T-helper 1 cell treated with Interleukin-12 subunit alpha and Interleukin-12 subunit beta and Interleukin-4 antibody, amounts not matched to agents 30 μg/mL and 1 μg/mL, for 36 hours (primary cell): ENCODE data around the gene CIBAR2.

Source experiments
- H3K27ac Mint-ChIP-seq: one replicate; pipeline ENCODE4 v1.8.0; 2021; ENCODE audit warnings: mild to moderate bottlenecking, mixed read lengths
- H3K27me3 Mint-ChIP-seq: one replicate; pipeline ENCODE4 v1.8.0; 2021; ENCODE audit warnings: low read depth, mixed read lengths
- H3K36me3 Mint-ChIP-seq: one replicate; pipeline ENCODE4 v1.8.0; 2021; ENCODE audit warnings: low read depth, mixed read lengths
- H3K4me1 Mint-ChIP-seq: one replicate; pipeline ENCODE4 v1.8.0; 2021; ENCODE audit warnings: low read depth, mixed read lengths
- H3K4me3 Mint-ChIP-seq: one replicate; pipeline ENCODE4 v1.8.0; 2021; ENCODE audit warnings: mild to moderate bottlenecking, moderate library complexity, mixed read lengths
- H3K9me3 Mint-ChIP-seq: one replicate; pipeline ENCODE4 v1.8.0; 2021; ENCODE audit warnings: mixed read lengths

The CIBAR2 gene

DNA sequence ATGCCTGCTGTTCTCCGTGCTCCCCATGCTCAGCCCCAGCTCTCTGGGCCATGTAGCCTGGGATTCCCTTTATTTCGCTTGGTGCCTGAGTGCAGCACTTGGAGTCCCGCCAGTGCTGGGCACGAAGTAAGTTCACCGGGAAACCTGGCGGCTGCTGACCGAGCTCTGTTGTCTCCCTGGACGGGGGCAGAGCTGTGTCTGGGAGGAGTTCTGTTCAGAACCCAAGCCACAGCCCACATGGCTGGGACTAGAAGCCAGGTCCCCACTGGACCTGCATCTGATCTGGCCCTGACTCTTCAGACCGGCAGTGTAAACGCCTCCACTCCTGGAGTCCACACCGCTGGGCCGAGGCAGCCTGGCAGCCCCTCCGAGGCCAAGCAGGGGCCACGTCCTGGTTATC, 37.5 kb upstream of the CIBAR2 start:
- no peaks in the 10 kb centered on the region for H3K4me1 Mint-ChIP-seq
- H3K4me3 Mint-ChIP-seq, result no peak overlapping the region
- H3K27ac Mint-ChIP-seq, result no peak overlapping the region

GRCh38 chr16:85148931-85149330, 36.7 kb upstream of the CIBAR2 start:
- Mint-ChIP-seq H3K27me3 (no peaks in the 10 kb centered on the region), H3K27ac (no peak overlapping the region), H3K36me3 (no peaks in the 10 kb centered on the region)

More for the DNA sequence above, 37.5 kb upstream of the CIBAR2 start:
- Mint-ChIP-seq H3K27me3 (no peaks in the 10 kb centered on the region), H3K36me3 (no peaks in the 10 kb centered on the region), H3K9me3 (no peaks in the 10 kb centered on the region)

DNA sequence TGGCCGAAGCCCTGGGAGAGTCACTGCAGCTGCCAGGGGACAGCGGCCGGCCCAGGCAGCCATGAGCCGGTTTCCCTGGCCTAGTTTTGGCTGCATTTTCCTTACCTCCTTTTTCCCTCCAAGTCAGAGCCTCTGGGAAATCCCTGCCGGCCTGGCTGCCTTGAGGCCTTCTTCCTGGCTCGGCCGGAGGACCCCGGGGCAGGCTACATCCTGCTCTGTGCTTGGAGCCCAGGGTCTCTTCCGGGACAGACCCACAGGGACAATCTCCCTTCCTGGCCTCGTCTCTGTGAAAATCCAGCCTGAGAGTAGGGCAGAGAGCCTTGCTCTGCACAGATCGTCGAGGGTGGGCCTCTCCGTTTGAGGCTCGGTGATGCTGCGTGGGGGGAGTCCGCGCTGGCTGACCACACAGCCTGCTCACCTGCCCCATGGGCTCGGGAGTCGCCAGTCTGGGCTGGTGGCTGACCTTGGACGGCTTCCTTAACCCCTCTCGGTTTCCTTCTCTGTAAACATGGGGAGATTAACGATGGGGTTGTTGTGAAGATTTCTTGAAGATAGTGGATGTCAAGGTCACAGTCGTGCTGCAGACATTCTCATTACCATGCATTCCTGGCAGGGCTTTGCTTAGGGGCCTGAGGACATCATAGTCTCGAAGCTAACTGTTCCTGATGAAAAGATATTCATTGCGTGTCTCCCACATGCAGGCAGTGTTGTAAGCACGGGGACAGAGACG, 34.8 kb upstream of the CIBAR2 start:
- Mint-ChIP-seq H3K27me3 (no peaks in the 10 kb centered on the region), H3K36me3 (no peaks in the 10 kb centered on the region), H3K27ac (no peak overlapping the region), H3K9me3 (no peaks in the 10 kb centered on the region), H3K4me3 (no peak overlapping the region), H3K4me1 (no peaks in the 10 kb centered on the region)

More at GRCh38 chr16:85148931-85149330, 36.7 kb upstream of the CIBAR2 start:
- Mint-ChIP-seq H3K9me3 (no peaks in the 10 kb centered on the region), H3K4me1 (no peaks in the 10 kb centered on the region), H3K4me3 (no peak overlapping the region)

DNA sequence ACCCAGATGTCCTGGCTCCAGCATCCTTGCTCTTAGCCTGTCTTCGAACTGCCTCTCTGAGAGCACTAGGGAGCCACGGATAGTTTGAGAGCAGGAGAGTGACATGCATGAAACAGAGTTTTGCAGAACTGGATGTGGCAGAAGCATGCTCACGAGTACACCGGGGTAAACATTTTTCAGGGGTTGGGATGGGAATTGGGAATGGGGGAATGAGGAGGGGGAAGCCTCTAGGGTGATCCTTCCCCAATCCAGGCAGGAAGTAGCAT, 34.2 kb upstream of the CIBAR2 start:
- no peaks in the 10 kb centered on the region for H3K36me3 Mint-ChIP-seq
- H3K4me3 Mint-ChIP-seq, result no peak overlapping the region
- H3K9me3 Mint-ChIP-seq, result no peaks in the 10 kb centered on the region
- no peaks in the 10 kb centered on the region for H3K27me3 Mint-ChIP-seq
- no peaks in the 10 kb centered on the region for H3K4me1 Mint-ChIP-seq
- H3K27ac Mint-ChIP-seq, result no peak overlapping the region

DNA sequence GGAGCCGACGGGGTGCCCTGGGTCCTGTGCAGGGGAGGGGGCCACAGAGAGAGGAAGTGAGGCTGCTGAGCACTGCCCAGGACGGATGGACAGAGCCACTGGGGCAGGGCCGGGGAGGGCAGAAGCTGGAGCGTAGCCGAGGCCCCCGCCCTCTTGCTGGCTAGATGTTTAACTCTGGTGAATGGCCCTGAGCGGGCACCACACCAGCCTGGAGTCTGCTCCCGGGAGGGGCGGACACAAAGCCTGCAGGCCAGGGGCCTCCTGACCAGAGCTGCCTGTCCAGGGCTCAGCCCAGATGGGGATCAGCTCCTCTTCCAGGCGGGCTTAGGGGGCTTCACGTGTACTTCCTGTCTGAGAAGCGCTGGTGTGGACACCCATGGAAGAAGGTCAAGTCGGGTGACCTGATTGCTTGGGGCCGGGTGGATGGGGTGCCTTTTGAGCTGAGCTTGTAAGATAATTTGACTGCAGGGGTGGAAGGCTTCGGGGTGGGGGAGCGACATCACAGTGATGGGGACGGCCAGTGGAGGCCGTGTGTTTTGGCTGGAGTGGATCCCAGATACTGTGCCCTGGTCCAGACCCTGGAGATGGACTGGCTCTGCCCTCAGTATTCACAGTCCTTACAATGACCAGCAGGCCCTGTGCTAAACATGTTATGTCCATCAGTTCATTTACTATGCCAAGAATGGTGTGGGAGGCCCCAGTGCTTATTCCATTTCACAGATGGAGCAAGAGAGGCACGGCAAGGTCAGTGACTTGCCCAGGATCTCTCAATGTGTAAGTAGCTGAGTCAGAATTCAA, 33.7 kb upstream of the CIBAR2 start:
- H3K27me3 Mint-ChIP-seq, result no peaks in the 10 kb centered on the region
- no peaks in the 10 kb centered on the region for H3K4me1 Mint-ChIP-seq
- no peak overlapping the region for H3K4me3 Mint-ChIP-seq
- H3K27ac Mint-ChIP-seq, result no peak overlapping the region
- no peaks in the 10 kb centered on the region for H3K9me3 Mint-ChIP-seq
- H3K36me3 Mint-ChIP-seq, result no peaks in the 10 kb centered on the region

DNA sequence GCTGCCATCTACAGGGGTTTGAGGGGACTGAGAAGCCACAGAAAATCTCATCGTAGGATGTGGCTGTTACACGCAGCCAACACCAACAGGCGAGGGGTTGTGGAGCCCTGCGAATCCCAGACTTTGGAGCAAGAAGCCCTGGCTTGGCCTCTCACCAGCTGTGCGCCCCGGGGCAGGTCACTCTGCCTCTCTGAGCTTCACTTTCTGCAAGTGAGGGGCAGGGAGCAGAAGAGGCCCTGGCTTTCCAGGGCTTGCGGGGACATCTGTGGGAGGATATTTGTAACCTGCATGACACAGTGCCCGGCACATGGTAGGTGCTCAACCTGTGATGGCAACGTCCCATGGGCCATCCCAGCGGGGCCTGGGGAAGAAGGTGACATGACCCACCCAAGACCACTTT, 32.9 kb upstream of the CIBAR2 start:
- no peak overlapping the region for H3K27ac Mint-ChIP-seq
- H3K36me3 Mint-ChIP-seq, result no peaks in the 10 kb centered on the region
- H3K4me1 Mint-ChIP-seq, result no peaks in the 10 kb centered on the region
- no peaks in the 10 kb centered on the region for H3K27me3 Mint-ChIP-seq
- H3K9me3 Mint-ChIP-seq, result no peaks in the 10 kb centered on the region
- no peak overlapping the region for H3K4me3 Mint-ChIP-seq

- no peaks in the 10 kb centered on the region for H3K9me3 Mint-ChIP-seq
- no peak overlapping the region for H3K27ac Mint-ChIP-seq
- peaks cover 6% of the 10 kb centered on the region for H3K27me3 Mint-ChIP-seq
- H3K36me3 Mint-ChIP-seq, result no peaks in the 10 kb centered on the region
- H3K4me1 Mint-ChIP-seq, result no peaks in the 10 kb centered on the region
- H3K4me3 Mint-ChIP-seq, result no peak overlapping the region
Observed at GRCh38 chr16:85144026-85144915, 32.0 kb upstream of the CIBAR2 start.

DNA sequence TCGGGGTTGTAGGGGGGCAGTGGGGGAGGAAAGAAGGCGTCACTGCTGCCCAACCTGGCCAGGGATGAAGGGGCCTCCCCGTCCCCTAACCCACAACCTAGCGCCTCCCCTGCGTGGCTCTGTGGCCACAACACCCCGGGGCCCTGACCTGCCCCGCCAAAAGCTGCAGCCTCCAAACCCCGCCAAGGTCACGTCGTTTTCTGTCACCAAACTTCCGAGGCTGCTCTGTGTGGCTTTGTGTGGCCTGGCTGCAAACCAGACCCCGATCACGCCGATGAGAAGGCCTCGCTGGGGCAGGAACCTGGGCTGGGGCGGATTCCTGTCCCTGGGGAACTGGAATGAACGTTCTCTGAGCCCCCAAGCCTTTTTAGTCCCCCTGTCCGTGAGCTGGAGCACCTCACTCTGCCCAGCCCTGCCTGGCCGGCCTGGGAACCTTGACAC, 30.5 kb upstream of the CIBAR2 start:
- Mint-ChIP-seq H3K36me3 (no peaks in the 10 kb centered on the region), H3K9me3 (no peaks in the 10 kb centered on the region), H3K4me3 (no peak overlapping the region), H3K27me3 (peaks cover 19% of the 10 kb centered on the region), H3K27ac (no peak overlapping the region), H3K4me1 (no peaks in the 10 kb centered on the region)

DNA sequence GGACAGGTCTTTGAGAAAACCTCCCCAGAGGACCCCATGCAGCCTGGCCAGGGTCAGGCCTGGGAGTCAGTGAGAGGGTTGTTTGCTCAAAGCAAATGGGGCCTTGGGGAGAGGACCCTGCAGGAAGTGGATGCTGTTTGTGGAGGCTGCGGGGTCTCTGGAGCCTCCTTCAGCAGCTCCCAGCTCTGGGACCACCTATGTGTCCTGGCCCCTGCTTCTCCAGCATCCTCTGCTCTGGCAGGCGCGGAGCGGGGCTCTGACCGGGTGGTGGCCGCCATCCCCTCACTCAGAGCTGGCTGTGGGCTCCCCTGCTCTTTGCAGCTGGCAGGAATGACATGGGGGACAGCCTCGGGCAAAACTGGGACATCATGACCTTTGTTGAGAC, 29.8 kb upstream of the CIBAR2 start:
- Mint-ChIP-seq H3K36me3 (no peaks in the 10 kb centered on the region), H3K4me1 (peaks cover 2% of the 10 kb centered on the region), H3K27me3 (peaks cover 22% of the 10 kb centered on the region), H3K9me3 (no peaks in the 10 kb centered on the region), H3K4me3 (no peak overlapping the region), H3K27ac (no peak overlapping the region)

DNA sequence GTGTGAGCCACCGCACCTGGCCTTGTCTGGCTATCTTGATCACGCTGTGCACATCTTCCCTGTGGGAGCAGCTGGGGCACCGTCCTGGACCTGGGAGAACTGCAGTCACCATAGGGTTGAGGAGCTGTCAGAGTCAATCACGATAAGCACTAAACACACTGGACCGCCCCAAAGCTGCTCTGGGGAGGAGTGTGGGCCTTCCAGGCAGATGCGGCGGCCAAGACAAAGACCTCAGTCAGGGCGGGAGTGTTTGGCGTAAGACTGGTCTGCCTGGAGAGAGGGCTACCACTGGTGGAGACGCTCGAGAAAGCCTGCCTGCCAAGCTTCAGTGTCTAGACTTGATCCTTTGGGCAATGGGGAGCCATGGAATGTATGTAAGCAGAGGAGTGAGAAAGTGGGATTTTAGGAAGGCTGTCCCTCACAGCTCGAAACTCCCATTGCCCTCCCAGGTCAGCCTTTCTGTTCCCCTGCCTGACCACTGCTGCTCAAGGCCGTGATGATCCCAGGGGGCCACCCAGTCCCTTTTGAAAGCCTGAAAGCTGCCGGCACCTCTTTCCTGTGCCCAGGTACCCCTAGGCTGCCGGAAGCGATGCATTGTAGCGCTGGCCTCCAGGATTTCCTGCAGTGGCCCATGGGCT, 29.3 kb upstream of the CIBAR2 start:
- Mint-ChIP-seq H3K4me1 (peaks cover 2% of the 10 kb centered on the region), H3K9me3 (no peaks in the 10 kb centered on the region), H3K4me3 (no peak overlapping the region), H3K36me3 (no peaks in the 10 kb centered on the region), H3K27ac (no peak overlapping the region), H3K27me3 (peaks cover 26% of the 10 kb centered on the region)

- Mint-ChIP-seq H3K4me1 (peaks cover 2% of the 10 kb centered on the region), H3K4me3 (no peak overlapping the region), H3K27ac (no peak overlapping the region), H3K27me3 (peaks cover 34% of the 10 kb centered on the region), H3K9me3 (no peaks in the 10 kb centered on the region), H3K36me3 (no peaks in the 10 kb centered on the region)
Observed at GRCh38 chr16:85140455-85141012, 28.3 kb upstream of the CIBAR2 start.

- no peak overlapping the region for H3K4me3 Mint-ChIP-seq
- H3K27me3 Mint-ChIP-seq, result peaks cover 34% of the 10 kb centered on the region
- H3K27ac Mint-ChIP-seq, result no peak overlapping the region
- H3K4me1 Mint-ChIP-seq, result peaks cover 2% of the 10 kb centered on the region
- H3K36me3 Mint-ChIP-seq, result no peaks in the 10 kb centered on the region
- no peaks in the 10 kb centered on the region for H3K9me3 Mint-ChIP-seq
Observed at GRCh38 chr16:85139881-85140339, 27.6 kb upstream of the CIBAR2 start.

DNA sequence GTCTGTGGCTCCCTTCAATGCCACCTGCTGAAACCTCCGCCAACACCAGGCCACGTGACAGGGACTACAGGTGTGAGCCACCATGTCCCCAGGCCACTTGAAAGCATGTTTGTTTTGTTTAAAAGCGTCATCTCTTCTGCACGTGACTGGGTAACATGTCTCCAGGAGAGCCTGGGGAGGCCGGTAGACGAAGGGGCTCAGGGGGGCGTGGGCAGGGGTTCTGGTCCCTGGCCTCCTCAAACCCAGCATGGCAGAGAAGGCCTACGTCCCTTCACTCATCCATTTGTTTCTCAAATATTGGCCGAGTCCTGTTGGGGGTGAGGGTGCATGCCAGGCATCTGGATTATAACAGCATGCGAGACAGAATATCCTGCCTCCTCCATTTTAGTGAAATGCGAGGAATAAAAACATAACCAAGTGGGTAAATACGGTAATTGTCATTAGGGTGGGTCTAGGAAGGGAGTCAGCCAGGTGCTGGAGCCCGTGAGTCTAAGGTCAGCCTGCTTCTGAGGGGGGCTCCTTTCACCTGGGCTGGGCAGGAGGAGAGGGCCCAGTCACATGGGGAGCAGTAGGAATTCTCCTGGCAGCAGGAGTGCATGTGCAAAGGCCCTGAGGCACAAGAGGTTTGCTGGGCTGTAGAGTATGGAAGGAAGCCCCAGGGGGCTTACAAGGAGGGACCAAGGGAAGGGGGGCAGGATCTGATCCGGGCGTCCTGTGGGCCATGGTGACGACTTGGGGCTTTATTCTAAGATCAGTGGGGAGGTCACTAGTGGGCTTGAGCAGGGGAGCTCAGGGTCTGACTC, 26.8 kb upstream of the CIBAR2 start:
- Mint-ChIP-seq H3K36me3 (no peaks in the 10 kb centered on the region), H3K9me3 (no peaks in the 10 kb centered on the region), H3K27ac (no peak overlapping the region), H3K27me3 (peaks cover 34% of the 10 kb centered on the region), H3K4me1 (peaks cover 2% of the 10 kb centered on the region), H3K4me3 (no peak overlapping the region)
